ENCODE measurements around the gene FOXP1.

The FOXP1 gene

GRCh38 chr3:71393745-71394144 is 189.8 kb downstream of the FOXP1 start:
- DNase-seq, result no peak

GRCh38 chr3:71393093-71393492 is 190.4 kb downstream of the FOXP1 start:
- no peak for DNase-seq

- no peak for DNase-seq
These were observed 191.3 kb downstream of the FOXP1 start for GRCh38 chr3:71392251-71392650.

- no peak for DNase-seq
These were observed 192.2 kb downstream of the FOXP1 start for GRCh38 chr3:71391361-71391760.

- no peak for DNase-seq
These were observed 193.5 kb downstream of the FOXP1 start for GRCh38 chr3:71389911-71390573.

GRCh38 chr3:71389191-71389590 is 194.3 kb downstream of the FOXP1 start:
- no peak for DNase-seq

- no peak for DNase-seq
These were observed 194.9 kb downstream of the FOXP1 start for GRCh38 chr3:71388535-71389120.

GRCh38 chr3:71387586-71387985 is 195.9 kb downstream of the FOXP1 start:
- no peak for DNase-seq

- DNase-seq, result no peak
These were observed 198.5 kb downstream of the FOXP1 start for GRCh38 chr3:71384837-71385716.

- no peak for DNase-seq
These were observed 199.1 kb downstream of the FOXP1 start for GRCh38 chr3:71384388-71384787.

GRCh38 chr3:71380096-71380495 is 203.4 kb downstream of the FOXP1 start:
- no peak for DNase-seq

- no peak for DNase-seq
These were observed 205.0 kb downstream of the FOXP1 start for GRCh38 chr3:71378509-71378908.

- no peak for DNase-seq
These were observed 206.6 kb downstream of the FOXP1 start for GRCh38 chr3:71376911-71377310.

GRCh38 chr3:71376503-71376902 is 207.0 kb downstream of the FOXP1 start:
- DNase-seq, result no peak

- DNase-seq, result no peak
These were observed 208.9 kb downstream of the FOXP1 start for GRCh38 chr3:71374582-71374981.

- DNase-seq, result no peak
These were observed 210.5 kb downstream of the FOXP1 start for GRCh38 chr3:71372911-71373637.

GRCh38 chr3:71372241-71372768 is 211.2 kb downstream of the FOXP1 start:
- DNase-seq, result no peak

GRCh38 chr3:71371282-71371681 is 212.2 kb downstream of the FOXP1 start:
- no peak for DNase-seq

- no peak for DNase-seq
These were observed 213.1 kb downstream of the FOXP1 start for GRCh38 chr3:71370467-71370866.

- no peak for DNase-seq
These were observed 213.7 kb downstream of the FOXP1 start for GRCh38 chr3:71369701-71370391.

- DNase-seq, result no peak
These were observed 216.4 kb downstream of the FOXP1 start for GRCh38 chr3:71366988-71367604.

GRCh38 chr3:71361334-71361890 is 222.1 kb downstream of the FOXP1 start:
- no peak for DNase-seq

All from activated CD4-positive, alpha-beta T cell treated with anti-CD3 and anti-CD28 coated beads for 4 hours (primary cell).